ENCODE data around the gene PXT1. TPM values are rescaled to one million over a fixed set of nuclear protein-coding genes. Genes with fewer than 3 reads are reported as not detected.

The PXT1 gene
- total and polyA plus RNA-seq, 9 of the 15 experiments (the other 6 are each of a cell fraction or from before 2014, with no cell fraction given) = 0.09 to 0.11 (median 0.10) TPM; not detected in 5

DNA sequence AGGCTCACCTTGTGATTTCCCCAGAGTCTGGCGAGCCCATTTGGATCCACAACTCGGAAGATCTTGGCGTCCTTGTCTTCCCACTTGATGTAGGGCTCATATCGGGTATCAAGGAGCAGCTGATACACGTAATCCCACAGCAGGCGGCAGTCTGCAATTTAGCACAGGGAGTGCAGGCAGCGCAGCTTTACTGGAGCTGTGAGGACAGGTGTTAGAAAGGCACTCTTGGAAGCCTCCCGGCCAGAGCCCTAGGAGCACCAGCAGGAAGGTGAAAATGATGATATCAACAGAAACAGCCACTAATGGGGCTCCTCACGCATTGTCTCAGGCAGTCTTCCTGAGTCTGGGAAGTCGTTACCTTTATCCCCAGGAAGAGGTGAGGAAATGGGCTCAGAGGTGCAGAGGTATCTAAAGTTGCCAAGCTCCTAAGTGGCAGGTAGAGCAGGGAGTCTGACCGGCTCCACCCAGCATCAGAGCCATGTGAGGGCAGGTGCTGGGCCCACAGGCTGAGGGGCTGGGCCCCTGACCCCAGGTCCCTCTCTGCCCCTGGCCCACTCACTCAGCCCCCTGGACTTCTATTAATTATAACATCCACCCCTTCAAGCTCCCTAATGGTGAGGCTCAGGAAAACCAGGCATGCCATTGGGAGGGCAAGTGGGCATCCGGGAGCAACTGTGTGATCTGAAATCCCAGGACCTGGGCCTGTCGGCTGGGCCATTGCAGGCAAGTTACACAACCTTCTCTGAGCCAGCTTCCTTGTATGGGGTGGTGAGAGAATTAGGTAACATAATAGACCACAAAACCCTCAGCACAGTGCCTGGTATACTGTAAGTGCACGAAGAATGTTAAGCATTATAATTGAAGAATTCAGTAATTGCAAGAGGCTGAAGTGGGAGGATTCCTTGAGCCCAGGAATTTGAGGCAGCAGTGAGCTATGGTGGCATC lies 73.5 kb downstream of the PXT1 start:
- peak in 1 of 4 experiments; percentile 33 for DNase-seq (ENCODE audit: extremely low read depth in 1 of 4, low spot score in 3 of 4)
- Histone ChIP-seq H3K9ac (ENCODE audit: insufficient read depth in 1 of 2, low read depth in 2 of 2, low read length in 2 of 2) (no peak overlapping the region), H3K36me3 (ENCODE audit: control insufficient read depth, insufficient read depth, low read length) (no peaks in the 10 kb centered on the region), H3K27ac (ENCODE audit: extremely low read depth, low read depth, low read length) (no peak overlapping the region), H3K9me3 (replicated peaks; ENCODE audit: control insufficient read depth, insufficient read depth, low read depth, low read length) (no peaks in the 10 kb centered on the region), H3K4me2 (ENCODE audit: insufficient read depth, low read length) (no peak overlapping the region), H3K79me2 (ENCODE audit: control insufficient read depth, insufficient read depth, low read length) (no peaks in the 10 kb centered on the region), H3K4me3 (no peak overlapping the region), H3K27me3 (ENCODE audit: control insufficient read depth in 2 of 2, insufficient read depth in 2 of 2, low read length in 2 of 2) (peaks cover 27 to 65% of the 10 kb centered on the region in 2 experiments), H3K9me1 (ENCODE audit: control insufficient read depth, insufficient read depth, low read length) (no peaks in the 10 kb centered on the region), H2AFZ (ENCODE audit: low read depth, low read length) (no peak overlapping the region), H4K20me1 (replicated peaks; ENCODE audit: control insufficient read depth, insufficient read depth, low read length) (no peaks in the 10 kb centered on the region), H3K4me1 (replicated peaks in 1 of 2; ENCODE audit: control insufficient read depth in 2 of 2, insufficient read depth in 2 of 2, low read length in 2 of 2) (peaks cover 8 to 15% of the 10 kb centered on the region in 2 experiments; a peak in 4 of 5 replicates)
- ATAC-seq = peak; percentile 55
- ChIA-PET POLR2A (interaction anchor here (0.6 to 1.0 kb wide), 4 partner anchors 53 to 1077 kb away, joined by 3 read pairs; partner anchors contain the start of gene MAPK14), CTCF (ENCODE audit: low intra/inter-chr PET ratio) (no interaction called here)
- intact Hi-C loops (cut with micrococcal nuclease) = no loop called here
- FAIRE-seq = no peak
- no TSS peak for BruUV-seq (replicated peaks)
- WGBS (ENCODE audit: insufficient coverage, low coverage, missing lambda C conversion rate) = 3% methylated on average over 14 of the region's 14 CpGs
- in situ Hi-C loops (cut with MboI) = no loop called here
- TF ChIP-seq CEBPG (CRISPR knock-in tag; IDR thresholded peaks at IDR 0.05) (no peak), CEBPG (tag; conservative IDR thresholded peaks at IDR 0.05 in 1 of 2, IDR thresholded peaks at IDR 0.05 in 1 of 2) (0 out of 4 replicates have a peak, but pooled peaks of 1 of the 2 experiments have one; percentile 27), BMI1 (IDR thresholded peaks at IDR 0.05; ENCODE audit: low read length) (no peak), NCOA4 (IDR thresholded peaks at IDR 0.05; ENCODE audit: partially characterized antibody) (no peak), SMAD1 (IDR thresholded peaks at IDR 0.05; ENCODE audit: low read depth, low read length, partially characterized antibody) (no peak), HNRNPUL1 (IDR thresholded peaks at IDR 0.05; ENCODE audit: low read length) (no peak), RAD21 (CRISPR knock-in tag; conservative IDR thresholded peaks at IDR 0.05 in 1 of 2, IDR thresholded peaks at IDR 0.05 in 1 of 2) (peak in 1 of 2 experiments; percentile 24; a peak in 2 of 4 replicates), TRIM28 (IDR thresholded peaks at IDR 0.05) (no peak), PHF8 (IDR thresholded peaks at IDR 0.05; ENCODE audit: borderline replicate concordance, low read length) (no peak), TFAP4 (CRISPR knock-in tag; IDR thresholded peaks at IDR 0.05; ENCODE audit: borderline replicate concordance) (0 out of 2 replicates have a peak, but pooled peaks have one; percentile 19), ILF3 (IDR thresholded peaks at IDR 0.05; ENCODE audit: borderline replicate concordance) (no peak)
- TF ChIP-seq, protein P1, sequence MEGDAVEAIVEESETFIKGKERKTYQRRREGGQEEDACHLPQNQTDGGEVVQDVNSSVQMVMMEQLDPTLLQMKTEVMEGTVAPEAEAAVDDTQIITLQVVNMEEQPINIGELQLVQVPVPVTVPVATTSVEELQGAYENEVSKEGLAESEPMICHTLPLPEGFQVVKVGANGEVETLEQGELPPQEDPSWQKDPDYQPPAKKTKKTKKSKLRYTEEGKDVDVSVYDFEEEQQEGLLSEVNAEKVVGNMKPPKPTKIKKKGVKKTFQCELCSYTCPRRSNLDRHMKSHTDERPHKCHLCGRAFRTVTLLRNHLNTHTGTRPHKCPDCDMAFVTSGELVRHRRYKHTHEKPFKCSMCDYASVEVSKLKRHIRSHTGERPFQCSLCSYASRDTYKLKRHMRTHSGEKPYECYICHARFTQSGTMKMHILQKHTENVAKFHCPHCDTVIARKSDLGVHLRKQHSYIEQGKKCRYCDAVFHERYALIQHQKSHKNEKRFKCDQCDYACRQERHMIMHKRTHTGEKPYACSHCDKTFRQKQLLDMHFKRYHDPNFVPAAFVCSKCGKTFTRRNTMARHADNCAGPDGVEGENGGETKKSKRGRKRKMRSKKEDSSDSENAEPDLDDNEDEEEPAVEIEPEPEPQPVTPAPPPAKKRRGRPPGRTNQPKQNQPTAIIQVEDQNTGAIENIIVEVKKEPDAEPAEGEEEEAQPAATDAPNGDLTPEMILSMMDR (IDR thresholded peaks at IDR 0.05 in 2 of 3, conservative IDR thresholded peaks at IDR 0.05 in 1 of 3; ENCODE audit: insufficient read depth in 2 of 3, low read depth in 1 of 3, low read length in 3 of 3) = peak in 2 of 3 experiments; percentile 16 to 37; a peak in 2 of 6 replicates
